Endothelial cell of umbilical vein (primary cell): ENCODE data around the gene SPSB3. TPM values are rescaled to one million over a fixed set of nuclear protein-coding genes. Genes with fewer than 3 reads are reported as not detected.

Source experiments
- BruUV-seq: library from RNA; stranded (reverse); fragments of 400-500 nt; replicated peaks from 2 replicates; lab custom pipeline; 2021; lab: Mats Ljungman, UMichigan
- CTCF ChIA-PET: fragments of 300-600, 350-600 bp; sonication (Branson Sonifier 250); formaldehyde crosslinking; loops from one replicate; lab custom pipeline; 2021; ENCODE audit warnings: antibody characterized with exemption, inconsistent platforms; lab: Charles Lee
- POLR2A ChIA-PET: fragments of 300-600, 350-600 bp; sonication (Branson Sonifier 250); formaldehyde crosslinking; loops from one replicate; lab custom pipeline; 2021; ENCODE audit warnings: antibody characterized with exemption, inconsistent platforms; lab: Charles Lee
- DNase-seq: peaks from one replicate; pipeline ENCODE4 v3.0.0-alpha.2; 2011; ENCODE audit warnings: low read depth, low spot score
- FAIRE-seq: peaks from 2 replicates; lab custom pipeline; 2011; peaks lifted over from hg19 to GRCh38; lab: Jason Lieb, UNC
- H2AFZ ChIP-seq: 2 replicates; pipeline ENCODE4 v1.6.0; 2012; ENCODE audit warnings: low read depth, low read length, control low read depth, inconsistent platforms
- H3K27ac ChIP-seq: 2 replicates; pipeline ENCODE4 v1.5.1; 2011; ENCODE audit warnings: low read depth, mild to moderate bottlenecking, control low read depth, low read length, moderate library complexity; ENCODE audit not compliant: insufficient read depth
- H3K27me3 ChIP-seq, 2 experiments: 2 replicates each; pipeline versions ENCODE4 v1.6.0 to v1.6.1; 2011; ENCODE audit warnings: low read length in 2 of 2, mixed read lengths in 1 of 2; ENCODE audit not compliant: control insufficient read depth in 2 of 2, insufficient read depth in 2 of 2
- H3K36me3 ChIP-seq, 2 experiments: 2 replicates in 1 of 2; 3 replicates in 1 of 2; pipeline ENCODE4 v1.5.1; 2011; ENCODE audit warnings: low read length in 2 of 2, mild to moderate bottlenecking in 1 of 2, moderate library complexity in 1 of 2; ENCODE audit not compliant: control insufficient read depth in 2 of 2, insufficient read depth in 2 of 2; ENCODE audit errors: extremely low read depth in 1 of 2
- H3K4me1 ChIP-seq: 3 replicates; pipeline ENCODE4 v1.5.1; 2011; ENCODE audit warnings: mild to moderate bottlenecking, low read length; ENCODE audit not compliant: control insufficient read depth, insufficient read depth; ENCODE audit errors: extremely low read depth
- H3K4me2 ChIP-seq: 2 replicates; pipeline ENCODE4 v1.6.1; 2011; ENCODE audit warnings: low read length, control low read depth, mixed read lengths; ENCODE audit not compliant: insufficient read depth
- H3K4me3 ChIP-seq, 3 experiments: fragments of 200-600 bp in 1 of 3; sonication (generic), shearing (Covaris generic) in 1 of 3; replicated peaks in 1 of 3; 2 replicates each; pipeline ENCODE4 v1.5.1; 2011 to 2016; ENCODE audit warnings: control low read depth in 3 of 3, low read length in 3 of 3, mild to moderate bottlenecking in 2 of 3, inconsistent platforms in 1 of 3, low read depth in 1 of 3, moderate library complexity in 1 of 3; ENCODE audit not compliant: insufficient read depth in 1 of 3
- H3K79me2 ChIP-seq: 2 replicates; pipeline ENCODE4 v1.6.0; 2012; ENCODE audit warnings: low read length, inconsistent platforms; ENCODE audit not compliant: control insufficient read depth, insufficient read depth
- H3K9ac ChIP-seq: replicated peaks from 2 replicates; pipeline ENCODE3; 2011; ENCODE audit warnings: low read length, control low read depth; ENCODE audit not compliant: insufficient read depth; ENCODE audit errors: extremely low read depth
- H3K9me1 ChIP-seq: replicated peaks from 3 replicates; pipeline ENCODE4 v1.6.0; 2011; ENCODE audit warnings: mild to moderate bottlenecking, low read length; ENCODE audit not compliant: control insufficient read depth, insufficient read depth; ENCODE audit errors: extremely low read depth
- H3K9me3 ChIP-seq: replicated peaks from 2 replicates; pipeline ENCODE4 v1.5.1; 2012; ENCODE audit warnings: low read length, inconsistent platforms; ENCODE audit not compliant: control insufficient read depth, insufficient read depth
- H4K20me1 ChIP-seq: replicated peaks from 2 replicates; pipeline ENCODE3; 2011; ENCODE audit warnings: mild to moderate bottlenecking, low read length; ENCODE audit not compliant: control insufficient read depth, insufficient read depth; ENCODE audit errors: extremely low read depth
- CTCF ChIP-seq, 2 donors: IDR thresholded peaks; 1 replicate in 1 of 2; 2 replicates in 1 of 2; pipeline ENCODE4 v1.5.1; 2011; ENCODE audit warnings: low read length in 2 of 2, mild to moderate bottlenecking in 2 of 2, moderate library complexity in 2 of 2, control low read depth in 1 of 2, inconsistent platforms in 1 of 2, low read depth in 1 of 2; ENCODE audit not compliant: insufficient read depth in 1 of 2; ENCODE audit errors: extremely low read depth in 1 of 2
- EZH2 ChIP-seq: IDR thresholded peaks from 2 replicates; pipeline ENCODE4 v1.6.1; 2012; ENCODE audit warnings: borderline replicate concordance, low read depth, mild to moderate bottlenecking, moderate library complexity, low read length, inconsistent platforms; ENCODE audit not compliant: severe bottlenecking
- FOS ChIP-seq: IDR thresholded peaks from 2 replicates; pipeline ENCODE4 v1.6.1; 2011; ENCODE audit warnings: mild to moderate bottlenecking, low read length, moderate library complexity, borderline replicate concordance; ENCODE audit not compliant: insufficient read depth
- GATA2 ChIP-seq: IDR thresholded peaks from 2 replicates; pipeline ENCODE4 v1.7.0; 2011; ENCODE audit warnings: low read depth, mild to moderate bottlenecking, moderate library complexity, mixed read lengths, low read length; ENCODE audit not compliant: insufficient read length, insufficient read depth
- JUN ChIP-seq: IDR thresholded peaks from 2 replicates; pipeline ENCODE4 v1.6.1; 2011; ENCODE audit warnings: borderline replicate concordance, low read depth; ENCODE audit not compliant: insufficient read length, insufficient read depth
- MYC ChIP-seq: IDR thresholded peaks from one replicate; pipeline ENCODE4 v1.6.1; 2011; ENCODE audit warnings: mild to moderate bottlenecking, low read depth, low read length
- POLR2A ChIP-seq: IDR thresholded peaks from 2 replicates; pipeline ENCODE4 v1.6.1; 2012; ENCODE audit warnings: low read depth, mild to moderate bottlenecking, control low read depth, low read length
- POLR2AphosphoS5 ChIP-seq: IDR thresholded peaks from 2 replicates; pipeline ENCODE4 v1.6.1; 2012; ENCODE audit warnings: low read depth, mild to moderate bottlenecking, control low read depth, low read length, moderate library complexity; ENCODE audit not compliant: insufficient read depth
- dilution Hi-C: fragments of 300-500 bp; cut with MboI; formaldehyde crosslinking; loops from one replicate; pipeline ENCODE4 v1.15.0; 2019; ENCODE audit warnings: low sequenced_read_pairs; ENCODE audit not compliant: extremely low pct_ligation_motif_present
- intact Hi-C: fragments of 100-400 bp; cut with micrococcal nuclease; formaldehyde crosslinking; loops from one replicate; pipeline ENCODE4 v1.10.0; 2022
- polyA plus RNA-seq, 4 experiments: library from polyadenylated mRNA; depleted of rRNA in 3 of 4; stranded (reverse) in 3 of 4; unstranded in 1 of 4; fragments of >200 nt; gene quantifications; 2 replicates each; pipeline versions ENCODE4 v1.2.1 to v1.2.3, GENCODE V29; 2011 to 2012; ENCODE audit warnings: missing spikeins in 1 of 4
- total RNA-seq: library from RNA; stranded (reverse); gene quantifications from 2 replicates; pipeline ENCODE4 v1.2.3, GENCODE V29; 2021
- TF ChIP-seq, protein P1 (sequence below): IDR thresholded peaks from 2 replicates; pipeline ENCODE4 v1.6.1; 2011; ENCODE audit not compliant: insufficient read depth, insufficient read length

SPSB3 gene
- total and polyA plus RNA-seq, 2 donors (not counting 3 experiments of a cell fraction or from before 2014, with no cell fraction given): 39.0 to 86.2 TPM

- Histone ChIP-seq H3K27me3 (no peaks in the 10 kb centered on the region), H3K9me1 (no peaks in the 10 kb centered on the region), H3K36me3 (peaks cover 0 to 36% of the 10 kb centered on the region in 2 experiments), H3K9ac (no peak overlapping the region), H3K4me2 (no peak overlapping the region), H2AFZ (no peak overlapping the region), H3K4me3 (no peak overlapping the region), H4K20me1 (no peaks in the 10 kb centered on the region), H3K79me2 (no peaks in the 10 kb centered on the region), H3K4me1 (no peaks in the 10 kb centered on the region), H3K9me3 (no peaks in the 10 kb centered on the region), H3K27ac (no peak overlapping the region)
- no peak for DNase-seq
- no TSS peak for BruUV-seq
- dilution Hi-C loops: no loop called here
- TF ChIP-seq GATA2 (no peak), FOS (no peak), EZH2 (no peak)
- intact Hi-C loops: no loop called here
- FAIRE-seq: no peak
- ChIA-PET POLR2A (no interaction called here), CTCF (no interaction called here)
Measured at GRCh38 chr16:1819611-1820010, 37.2 kb upstream of the SPSB3 start.

GRCh38 chr16:1818873-1819525, 36.6 kb upstream of the SPSB3 start:
- H3K9ac ChIP-seq: no peak overlapping the region
- intact Hi-C loops: no loop called here
- H3K36me3 ChIP-seq: peaks cover 0 to 36% of the 10 kb centered on the region in 2 experiments
- no peak for FAIRE-seq
- H3K4me2 ChIP-seq: no peak overlapping the region
- TF ChIP-seq POLR2AphosphoS5: no peak
- TF ChIP-seq JUN: no peak
- TF ChIP-seq EZH2: no peak
- TF ChIP-seq POLR2A: no peak
- TF ChIP-seq MYC: no peak
- TF ChIP-seq CTCF (IDR thresholded peaks at IDR 0.05; ENCODE audit: extremely low read depth in 1 of 2, insufficient read depth in 1 of 2, low read depth in 1 of 2, low read length in 2 of 2): no peak
- TF ChIP-seq GATA2: no peak
- no peak for TF ChIP-seq FOS
- TF ChIP-seq, protein P1, sequence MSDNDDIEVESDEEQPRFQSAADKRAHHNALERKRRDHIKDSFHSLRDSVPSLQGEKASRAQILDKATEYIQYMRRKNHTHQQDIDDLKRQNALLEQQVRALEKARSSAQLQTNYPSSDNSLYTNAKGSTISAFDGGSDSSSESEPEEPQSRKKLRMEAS: no peak
- dilution Hi-C loops: no loop called here
- H3K79me2 ChIP-seq: no peaks in the 10 kb centered on the region
- POLR2A ChIA-PET: no interaction called here
- no peak overlapping the region for H3K27ac ChIP-seq
- DNase-seq: no peak
- no peaks in the 10 kb centered on the region for H3K9me1 ChIP-seq
- CTCF ChIA-PET: no interaction called here
- no peak overlapping the region for H3K4me3 ChIP-seq
- no TSS peak for BruUV-seq
- no peaks in the 10 kb centered on the region for H3K9me3 ChIP-seq
- H3K27me3 ChIP-seq: no peaks in the 10 kb centered on the region
- H2AFZ ChIP-seq: no peak overlapping the region
- no peaks in the 10 kb centered on the region for H4K20me1 ChIP-seq
- no peaks in the 10 kb centered on the region for H3K4me1 ChIP-seq
